GM23248 (cell line): ENCODE data around the gene LGALS3.

Experiments used
- EZH2 ChIP-seq: fragments of 200-600 bp; sonication (generic); IDR thresholded peaks from 2 replicates; pipeline ENCODE4 v1.6.1; 2018; ENCODE audit warnings: antibody characterized with exemption, mild to moderate bottlenecking; ENCODE audit not compliant: insufficient read depth, poor library complexity, severe bottlenecking
- EZH2phosphoT487 ChIP-seq: fragments of 200-600 bp; sonication (generic); IDR thresholded peaks from 2 replicates; pipeline ENCODE4 v1.6.1; 2018; ENCODE audit warnings: antibody characterized with exemption, moderate library complexity, mild to moderate bottlenecking, low read depth; ENCODE audit not compliant: insufficient read depth

- TF ChIP-seq EZH2phosphoT487 (no peak), EZH2 (no peak)
Observed at GRCh38 chr14:55121628-55122439, 7.2 kb upstream of the LGALS3 start.
